ENCODE measurements around the gene AVEN.
"Not testable (repeated sequence)": the region's sequence is repeated elsewhere in the genome, so short reads cannot be mapped to it uniquely, and the experiment has no call there.

Gene AVEN

DNA sequence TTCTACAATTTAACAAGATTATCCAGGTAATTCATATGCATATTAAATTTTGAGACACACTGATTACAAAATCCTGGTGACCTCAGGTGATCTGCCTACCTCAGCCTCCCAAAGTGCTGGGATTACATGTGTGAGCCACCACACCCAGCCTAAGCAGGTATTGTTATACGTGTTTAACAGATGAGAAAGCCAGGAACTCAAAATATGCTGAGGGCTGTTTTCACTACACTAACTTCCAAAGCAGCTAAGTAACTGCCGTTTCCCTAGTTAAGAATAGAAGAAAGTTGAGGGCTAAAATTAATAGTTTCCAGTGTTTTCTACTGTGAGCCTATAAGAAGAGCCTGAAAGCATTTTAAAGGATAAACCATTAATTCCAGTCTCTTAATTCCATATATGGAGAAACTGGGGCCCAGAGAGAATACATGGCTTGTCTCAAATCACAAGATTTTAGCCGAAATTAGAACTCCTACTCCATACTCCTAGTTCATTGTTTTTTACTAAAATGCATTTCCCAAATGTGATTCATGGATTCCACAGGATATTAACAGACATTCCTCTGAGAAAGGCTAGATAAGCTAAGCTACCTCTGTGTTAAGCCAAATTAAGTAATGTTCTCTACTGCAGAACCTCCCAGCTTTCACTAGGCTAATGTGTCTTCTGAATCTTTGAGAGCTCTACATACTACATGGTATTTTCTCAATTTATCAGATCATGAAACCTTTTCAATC, 17.0 kb upstream of the AVEN start:
- CTCF ChIA-PET: interaction anchor here (0.6 kb wide), 1 partner anchor 199 kb away, joined by 3 read pairs; no protein-coding TSS in a partner anchor

DNA sequence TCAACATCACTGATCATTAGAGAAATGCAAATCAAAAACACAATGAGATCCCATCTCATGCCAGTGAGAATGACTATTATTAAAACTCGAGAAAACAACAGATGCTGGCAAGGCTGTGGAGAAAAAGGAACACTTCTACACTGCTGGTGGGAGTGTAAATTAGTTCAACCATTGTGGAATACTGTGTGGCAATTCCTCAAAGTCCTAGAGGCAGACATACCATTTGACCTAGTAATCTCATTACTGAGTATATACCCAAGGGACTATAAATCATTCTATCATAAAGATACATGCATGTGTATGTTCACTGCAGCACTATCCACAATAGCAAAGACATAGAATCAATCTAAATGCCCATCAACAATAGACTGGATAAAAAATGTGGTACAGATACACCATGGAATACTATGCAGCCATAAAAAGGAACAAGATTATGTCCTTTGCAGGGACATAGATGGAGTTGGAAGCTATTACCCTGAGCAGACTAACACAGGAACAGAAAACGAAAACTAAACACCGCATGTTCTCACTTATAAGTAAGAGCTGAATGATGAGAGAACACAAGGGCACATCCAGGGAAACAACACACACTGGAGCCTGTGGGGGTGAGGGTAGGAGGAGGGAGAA, 15.2 kb upstream of the AVEN start:
- TF ChIP-seq TARDBP (IDR thresholded peaks at IDR 0.05): no peak
- no peak for TF ChIP-seq HDGF (IDR thresholded peaks at IDR 0.05; ENCODE audit: borderline replicate concordance)
- TF ChIP-seq FOXK2 (IDR thresholded peaks at IDR 0.05): no peak
- TF ChIP-seq, protein P1, sequence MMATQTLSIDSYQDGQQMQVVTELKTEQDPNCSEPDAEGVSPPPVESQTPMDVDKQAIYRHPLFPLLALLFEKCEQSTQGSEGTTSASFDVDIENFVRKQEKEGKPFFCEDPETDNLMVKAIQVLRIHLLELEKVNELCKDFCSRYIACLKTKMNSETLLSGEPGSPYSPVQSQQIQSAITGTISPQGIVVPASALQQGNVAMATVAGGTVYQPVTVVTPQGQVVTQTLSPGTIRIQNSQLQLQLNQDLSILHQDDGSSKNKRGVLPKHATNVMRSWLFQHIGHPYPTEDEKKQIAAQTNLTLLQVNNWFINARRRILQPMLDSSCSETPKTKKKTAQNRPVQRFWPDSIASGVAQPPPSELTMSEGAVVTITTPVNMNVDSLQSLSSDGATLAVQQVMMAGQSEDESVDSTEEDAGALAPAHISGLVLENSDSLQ (IDR thresholded peaks at IDR 0.05): no peak
- no peak for TF ChIP-seq L3MBTL2 (conservative IDR thresholded peaks at IDR 0.05)
- TF ChIP-seq CTBP1 (IDR thresholded peaks at IDR 0.05; ENCODE audit: borderline replicate concordance): no peak
- TF ChIP-seq FOXM1 (IDR thresholded peaks at IDR 0.05; ENCODE audit: borderline replicate concordance): no peak
- no peak for TF ChIP-seq FOXA1 (IDR thresholded peaks at IDR 0.05)
- TF ChIP-seq ZNF384 (IDR thresholded peaks at IDR 0.05): no peak
- no peak for TF ChIP-seq SUZ12 (IDR thresholded peaks at IDR 0.05)
- no peak for TF ChIP-seq BHLHE40 (IDR thresholded peaks at IDR 0.05; ENCODE audit: borderline replicate concordance)
- no peak for TF ChIP-seq ARNT (IDR thresholded peaks at IDR 0.05)
- no peak for TF ChIP-seq SP1 (IDR thresholded peaks at IDR 0.05)
- TF ChIP-seq NFRKB (IDR thresholded peaks at IDR 0.05): no peak
- no peak for TF ChIP-seq LEF1 (IDR thresholded peaks at IDR 0.05; ENCODE audit: borderline replicate concordance)
- no peak for TF ChIP-seq ELF4 (IDR thresholded peaks at IDR 0.05)
- ChIA-PET POLR2A (no interaction called here), CTCF (no interaction called here)
- DNase-seq (ENCODE audit: extremely low spot score): no peak

More for the DNA sequence above, 17.0 kb upstream of the AVEN start:
- no peak for TF ChIP-seq BHLHE40 (IDR thresholded peaks at IDR 0.05; ENCODE audit: borderline replicate concordance)
- TF ChIP-seq L3MBTL2 (conservative IDR thresholded peaks at IDR 0.05): no peak
- no peak for TF ChIP-seq NFRKB (IDR thresholded peaks at IDR 0.05)
- no peak for TF ChIP-seq TARDBP (IDR thresholded peaks at IDR 0.05)
- no peak for TF ChIP-seq FOXK2 (IDR thresholded peaks at IDR 0.05)
- no peak for TF ChIP-seq SP1 (IDR thresholded peaks at IDR 0.05)
- TF ChIP-seq SUZ12 (IDR thresholded peaks at IDR 0.05): no peak
- TF ChIP-seq ZNF384 (IDR thresholded peaks at IDR 0.05): no peak
- TF ChIP-seq FOXM1 (IDR thresholded peaks at IDR 0.05; ENCODE audit: borderline replicate concordance): no peak
- TF ChIP-seq FOXA1 (IDR thresholded peaks at IDR 0.05): no peak
- no peak for TF ChIP-seq ELF4 (IDR thresholded peaks at IDR 0.05)
- TF ChIP-seq CTBP1 (IDR thresholded peaks at IDR 0.05; ENCODE audit: borderline replicate concordance): no peak
- no peak for TF ChIP-seq ARNT (IDR thresholded peaks at IDR 0.05)
- POLR2A ChIA-PET: interaction anchor here (1.4 kb wide), 1 partner anchor 8 kb away, joined by 4 read pairs; no protein-coding TSS in a partner anchor
- no peak for DNase-seq (ENCODE audit: extremely low spot score)

DNA sequence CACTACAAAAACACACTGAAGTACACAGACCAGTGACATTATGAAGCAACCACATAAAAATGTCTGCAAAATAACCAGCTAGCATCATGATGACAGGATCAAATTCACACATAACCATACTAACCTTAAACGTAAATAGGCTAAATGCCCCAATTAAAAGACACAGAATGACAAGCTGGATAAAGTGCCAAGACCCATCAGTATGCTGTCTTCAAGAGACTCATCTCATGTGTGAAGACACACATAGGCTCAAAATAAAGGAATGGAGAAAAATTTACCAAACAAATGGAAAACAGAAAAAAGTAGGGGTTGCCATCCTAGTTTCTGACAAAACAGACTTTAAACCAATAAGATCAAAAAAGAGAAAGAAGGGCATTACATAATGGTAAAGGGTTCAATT, 11.4 kb upstream of the AVEN start:
- POLR2A ChIA-PET, CTCF ChIA-PET: not testable (repeated sequence)

DNA sequence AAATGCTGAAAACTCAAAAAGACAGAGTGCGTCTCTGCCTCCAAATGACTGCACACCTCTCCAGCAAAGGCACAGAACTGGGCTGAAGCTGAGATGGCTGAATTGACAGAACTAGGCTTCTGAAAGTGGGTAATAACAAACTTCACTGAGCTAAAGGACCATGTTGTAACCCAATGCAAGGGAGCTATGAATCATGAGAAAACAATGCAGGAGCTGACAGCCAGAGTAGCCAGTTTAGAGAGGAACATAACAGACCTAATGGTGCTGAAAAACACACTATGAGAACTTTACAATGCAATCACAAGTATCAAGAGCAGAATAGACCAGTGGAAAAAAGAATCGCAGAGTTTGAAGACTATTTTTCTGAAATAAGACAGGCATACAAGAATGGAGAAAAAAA, 10.1 kb upstream of the AVEN start:
- no peak for DNase-seq (ENCODE audit: extremely low spot score)
- TF ChIP-seq CTBP1 (IDR thresholded peaks at IDR 0.05; ENCODE audit: borderline replicate concordance): no peak
- no peak for TF ChIP-seq SP1 (IDR thresholded peaks at IDR 0.05)
- no peak for TF ChIP-seq L3MBTL2 (conservative IDR thresholded peaks at IDR 0.05)
- TF ChIP-seq BHLHE40 (IDR thresholded peaks at IDR 0.05; ENCODE audit: borderline replicate concordance): no peak
- no peak for TF ChIP-seq LEF1 (IDR thresholded peaks at IDR 0.05; ENCODE audit: borderline replicate concordance)
- no peak for TF ChIP-seq TARDBP (IDR thresholded peaks at IDR 0.05)
- TF ChIP-seq ZNF384 (IDR thresholded peaks at IDR 0.05): no peak
- TF ChIP-seq HDGF (IDR thresholded peaks at IDR 0.05; ENCODE audit: borderline replicate concordance): no peak
- TF ChIP-seq SUZ12 (IDR thresholded peaks at IDR 0.05): no peak
- no peak for TF ChIP-seq FOXA1 (IDR thresholded peaks at IDR 0.05)
- TF ChIP-seq, protein P1 (IDR thresholded peaks at IDR 0.05): no peak
- ChIA-PET POLR2A (no interaction called here), CTCF (no interaction called here)

More for the DNA sequence above, 11.4 kb upstream of the AVEN start:
- not testable (repeated sequence) for DNase-seq (ENCODE audit: extremely low spot score)

DNA sequence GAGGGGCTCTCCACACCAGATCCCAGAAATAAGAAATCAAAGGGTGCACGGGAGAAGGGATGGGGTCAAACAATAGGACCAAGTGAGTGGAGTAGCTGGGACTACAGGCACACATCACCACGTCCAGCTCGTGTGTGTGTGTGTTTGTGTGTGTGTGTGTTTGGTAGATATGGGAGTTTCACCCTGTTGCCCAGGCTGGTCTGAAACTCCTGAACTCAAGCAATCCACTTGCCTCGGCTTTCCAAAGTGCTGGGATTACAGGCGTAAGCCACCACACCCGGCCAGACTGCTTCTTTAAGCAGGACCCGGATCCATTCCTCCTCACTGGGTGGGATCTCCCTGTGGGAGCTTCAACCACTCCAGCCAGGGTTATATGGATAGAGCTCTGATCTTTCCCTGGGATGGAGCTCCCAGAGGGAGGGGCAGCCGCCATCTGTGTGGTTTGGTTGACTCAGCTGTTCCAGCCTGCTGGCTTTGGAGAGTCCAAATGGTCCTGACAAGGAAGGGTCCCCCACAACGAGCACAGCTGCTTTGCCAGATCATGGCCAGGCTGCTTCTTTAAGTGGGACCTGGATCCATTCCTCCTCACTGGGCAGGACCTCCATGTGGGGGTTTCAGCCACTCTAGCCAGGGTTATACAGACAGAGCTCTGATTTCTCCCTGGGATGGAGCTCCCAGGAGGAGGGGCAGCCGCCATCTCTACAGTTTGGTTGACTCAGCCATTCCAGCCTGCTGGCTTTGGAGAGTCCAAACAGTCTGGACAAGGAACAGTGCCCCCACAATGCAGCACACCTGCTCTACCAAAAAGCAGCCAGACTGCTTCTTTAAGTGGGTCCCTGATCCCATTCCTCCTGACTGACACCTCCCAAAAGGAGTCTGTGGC, 9.1 kb upstream of the AVEN start:
- POLR2A ChIA-PET: interaction anchor here (1.1 to 1.7 kb wide), 3 partner anchors 8 to 13 kb away, joined by 3 to 8 read pairs (median 4); partner anchors contain the start of gene AVEN
- no peak for DNase-seq (ENCODE audit: extremely low spot score)
- no peak for TF ChIP-seq FOXA1 (IDR thresholded peaks at IDR 0.05)
- TF ChIP-seq NFRKB (IDR thresholded peaks at IDR 0.05): no peak
- TF ChIP-seq, protein P1 (IDR thresholded peaks at IDR 0.05): no peak
- TF ChIP-seq FOXM1 (IDR thresholded peaks at IDR 0.05; ENCODE audit: borderline replicate concordance): no peak
- TF ChIP-seq ELF4 (IDR thresholded peaks at IDR 0.05): no peak
- no peak for TF ChIP-seq TARDBP (IDR thresholded peaks at IDR 0.05)
- no peak for TF ChIP-seq SP1 (IDR thresholded peaks at IDR 0.05)
- TF ChIP-seq LEF1 (IDR thresholded peaks at IDR 0.05; ENCODE audit: borderline replicate concordance): no peak
- TF ChIP-seq FOXK2 (IDR thresholded peaks at IDR 0.05): no peak
- TF ChIP-seq ZNF384 (IDR thresholded peaks at IDR 0.05): no peak
- TF ChIP-seq BHLHE40 (IDR thresholded peaks at IDR 0.05; ENCODE audit: borderline replicate concordance): no peak
- no peak for TF ChIP-seq ARNT (IDR thresholded peaks at IDR 0.05)
- no peak for TF ChIP-seq HDGF (IDR thresholded peaks at IDR 0.05; ENCODE audit: borderline replicate concordance)
- no peak for TF ChIP-seq L3MBTL2 (conservative IDR thresholded peaks at IDR 0.05)
- no peak for TF ChIP-seq CTBP1 (IDR thresholded peaks at IDR 0.05; ENCODE audit: borderline replicate concordance)
- no peak for TF ChIP-seq SUZ12 (IDR thresholded peaks at IDR 0.05)
- CTCF ChIA-PET: interaction anchor here (0.6 kb wide), 1 partner anchor 14 kb away, joined by 3 read pairs; no protein-coding TSS in a partner anchor
